Astrocyte (in vitro differentiated cells and primary cell): ENCODE data around the gene TBX2. TPM values are rescaled to one million over a fixed set of nuclear protein-coding genes. Genes with fewer than 3 reads are reported as not detected.

Source experiments
- DNase-seq: peaks from one replicate; pipeline ENCODE4 v3.0.0-alpha.2; 2010; ENCODE audit warnings: low read depth
- FAIRE-seq: peaks from 2 replicates; lab custom pipeline; 2011; peaks lifted over from hg19 to GRCh38; lab: Jason Lieb, UNC
- H2AFZ ChIP-seq: 2 replicates; pipeline ENCODE4 v1.6.0; 2012; ENCODE audit warnings: low read depth, low read length, inconsistent platforms
- H3K27ac ChIP-seq: 2 replicates; pipeline ENCODE4 v1.5.1; 2011; ENCODE audit warnings: low read depth, low read length, inconsistent platforms
- H3K27me3 ChIP-seq: 2 replicates; pipeline ENCODE4 v1.6.0; 2011; ENCODE audit warnings: low read length, inconsistent platforms; ENCODE audit not compliant: insufficient read depth
- H3K36me3 ChIP-seq: 2 replicates; pipeline ENCODE4 v1.5.1; 2011; ENCODE audit warnings: low read length, inconsistent platforms; ENCODE audit not compliant: insufficient read depth
- H3K4me1 ChIP-seq: 2 replicates; pipeline ENCODE4 v1.5.1; 2011; ENCODE audit warnings: low read length, inconsistent platforms; ENCODE audit not compliant: insufficient read depth
- H3K4me2 ChIP-seq: 2 replicates; pipeline ENCODE4 v1.6.0; 2012; ENCODE audit warnings: low read length, inconsistent platforms
- H3K4me3 ChIP-seq: 2 replicates; pipeline ENCODE4 v1.5.1; 2011; ENCODE audit warnings: low read depth, mild to moderate bottlenecking, low read length, inconsistent platforms; ENCODE audit not compliant: insufficient read depth
- H3K79me2 ChIP-seq: 2 replicates; pipeline ENCODE4 v1.6.0; 2012; ENCODE audit warnings: mild to moderate bottlenecking, low read length, inconsistent platforms; ENCODE audit not compliant: insufficient read depth
- H3K9ac ChIP-seq: 2 replicates; pipeline ENCODE4 v1.6.0; 2012; ENCODE audit warnings: mild to moderate bottlenecking, low read length, inconsistent platforms
- H3K9me3 ChIP-seq: 2 replicates; pipeline ENCODE4 v1.5.1; 2012; ENCODE audit warnings: low read depth, mild to moderate bottlenecking, low read length, inconsistent platforms; ENCODE audit not compliant: insufficient read depth
- H4K20me1 ChIP-seq: 2 replicates; pipeline ENCODE4 v1.6.0; 2012; ENCODE audit warnings: low read length, inconsistent platforms; ENCODE audit not compliant: insufficient read depth
- H3K27ac Mint-ChIP-seq: one replicate; pipeline ENCODE4 v1.8.0; 2021; ENCODE audit warnings: mild to moderate bottlenecking, mixed read lengths; ENCODE audit not compliant: unreplicated experiment
- H3K27me3 Mint-ChIP-seq: one replicate; pipeline ENCODE4 v1.8.0; 2021; ENCODE audit warnings: low read depth, mixed read lengths; ENCODE audit not compliant: unreplicated experiment
- H3K36me3 Mint-ChIP-seq: one replicate; pipeline ENCODE4 v1.8.0; 2021; ENCODE audit warnings: low read depth, mixed read lengths; ENCODE audit not compliant: unreplicated experiment
- H3K4me1 Mint-ChIP-seq: one replicate; pipeline ENCODE4 v1.8.0; 2021; ENCODE audit warnings: low read depth, mixed read lengths; ENCODE audit not compliant: unreplicated experiment
- H3K4me3 Mint-ChIP-seq: one replicate; pipeline ENCODE4 v1.8.0; 2021; ENCODE audit warnings: mild to moderate bottlenecking, moderate library complexity, mixed read lengths; ENCODE audit not compliant: unreplicated experiment
- H3K9me3 Mint-ChIP-seq: one replicate; pipeline ENCODE4 v1.8.0; 2021; ENCODE audit warnings: mild to moderate bottlenecking, mixed read lengths; ENCODE audit not compliant: unreplicated experiment
- CTCF ChIP-seq: IDR thresholded peaks from 2 replicates; pipeline ENCODE4 v1.5.1; 2011; ENCODE audit warnings: low read depth, mild to moderate bottlenecking, inconsistent platforms, low read length, moderate library complexity; ENCODE audit not compliant: insufficient read depth
- EZH2 ChIP-seq: IDR thresholded peaks from 2 replicates; pipeline ENCODE4 v1.6.1; 2012; ENCODE audit warnings: mild to moderate bottlenecking, low read length, inconsistent platforms; ENCODE audit not compliant: insufficient read depth
- total RNA-seq: library from RNA; stranded (reverse); gene quantifications from 2 replicates; pipeline ENCODE4 v1.2.1, GENCODE V29; 2021

TBX2 gene
- total RNA-seq, 1 donor from 2014 or later: 0.50 TPM

GRCh38 chr17:61400066-61400716, 548 bp downstream of the TBX2 start:
- Histone ChIP-seq H4K20me1 (peaks cover 21% of the 10 kb centered on the region), H3K4me3 (peak overlapping the region; percentile 58), H3K9ac (peak overlapping the region; percentile 74), H2AFZ (no peak overlapping the region), H3K9me3 (no peaks in the 10 kb centered on the region), H3K27me3 (peaks cover 44% of the 10 kb centered on the region), H3K79me2 (peaks cover 63% of the 10 kb centered on the region), H3K4me1 (peaks cover 33% of the 10 kb centered on the region), H3K36me3 (no peaks in the 10 kb centered on the region), H3K27ac (peak overlapping the region; percentile 71), H3K4me2 (peak overlapping the region; percentile 81)
- H3K27ac Mint-ChIP-seq: no peak overlapping the region
- peaks cover 24% of the 10 kb centered on the region for H3K9me3 Mint-ChIP-seq
- peaks cover 53% of the 10 kb centered on the region for H3K27me3 Mint-ChIP-seq
- FAIRE-seq: no peak
- no peaks in the 10 kb centered on the region for H3K4me1 Mint-ChIP-seq
- TF ChIP-seq CTCF (no peak), EZH2 (no peak)
- H3K4me3 Mint-ChIP-seq: no peak overlapping the region
- H3K36me3 Mint-ChIP-seq: peaks cover 2% of the 10 kb centered on the region
- DNase-seq: peak; percentile 36

- H3K9me3 Mint-ChIP-seq: peaks cover 19% of the 10 kb centered on the region
- DNase-seq (peak; percentile 31), FAIRE-seq (no peak)
- Histone ChIP-seq H3K4me1 (peaks cover 35% of the 10 kb centered on the region), H3K4me2 (peak overlapping the region; percentile 81), H3K9me3 (no peaks in the 10 kb centered on the region), H3K79me2 (peaks cover 69% of the 10 kb centered on the region), H3K27me3 (peaks cover 42% of the 10 kb centered on the region), H4K20me1 (peaks cover 22% of the 10 kb centered on the region), H2AFZ (peak overlapping the region; percentile 41), H3K9ac (peak overlapping the region; percentile 74), H3K27ac (peak overlapping the region; percentile 71), H3K4me3 (peak overlapping the region; percentile 58), H3K36me3 (no peaks in the 10 kb centered on the region)
- peak overlapping the region; percentile 54 for H3K4me3 Mint-ChIP-seq
- peak overlapping the region; percentile 48 for H3K27ac Mint-ChIP-seq
- TF ChIP-seq CTCF (no peak), EZH2 (peak; percentile 51)
- H3K4me1 Mint-ChIP-seq: no peaks in the 10 kb centered on the region
- H3K36me3 Mint-ChIP-seq: peaks cover under 1% of the 10 kb centered on the region
- H3K27me3 Mint-ChIP-seq: peaks cover 48% of the 10 kb centered on the region
These were observed 1.2 kb downstream of the TBX2 start for GRCh38 chr17:61400717-61401388.
